HG02938 (cell line): ENCODE measurements around the gene KLK12.

Experiments used
- ATAC-seq: cut with Tn5 transposase; IDR thresholded peaks from one replicate; pipeline ENCODE4 v1.9.1; 2021; ENCODE audit warnings: mild to moderate bottlenecking, moderate library complexity; ENCODE audit not compliant: unreplicated experiment

Gene KLK12

DNA sequence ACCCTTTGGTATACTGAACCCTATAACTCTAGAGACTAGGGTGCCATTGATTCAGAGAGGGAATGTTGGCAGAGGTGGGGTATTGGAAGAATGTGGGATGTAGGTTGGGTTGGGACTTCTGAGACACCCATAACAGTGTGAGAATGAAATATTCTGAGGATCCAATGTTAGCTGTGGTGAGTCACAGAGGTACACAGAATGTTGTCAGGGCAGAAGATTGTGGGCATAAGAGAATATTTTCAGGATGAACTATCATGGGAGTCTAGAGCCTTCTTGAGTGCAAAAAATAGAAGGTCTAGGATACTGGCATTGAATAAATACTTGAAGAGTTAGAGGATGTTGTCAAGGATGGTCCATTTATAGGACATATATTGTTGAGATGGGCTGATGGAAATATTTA is 21.1 kb upstream of the KLK12 start:
- no peak for ATAC-seq

- no peak for ATAC-seq
These were observed 12.2 kb upstream of the KLK12 start for GRCh38 chr19:51047031-51047335.

GRCh38 chr19:51044327-51044726 is 9.5 kb upstream of the KLK12 start:
- no peak for ATAC-seq

GRCh38 chr19:51043497-51043896 is 8.7 kb upstream of the KLK12 start:
- ATAC-seq: no peak

DNA sequence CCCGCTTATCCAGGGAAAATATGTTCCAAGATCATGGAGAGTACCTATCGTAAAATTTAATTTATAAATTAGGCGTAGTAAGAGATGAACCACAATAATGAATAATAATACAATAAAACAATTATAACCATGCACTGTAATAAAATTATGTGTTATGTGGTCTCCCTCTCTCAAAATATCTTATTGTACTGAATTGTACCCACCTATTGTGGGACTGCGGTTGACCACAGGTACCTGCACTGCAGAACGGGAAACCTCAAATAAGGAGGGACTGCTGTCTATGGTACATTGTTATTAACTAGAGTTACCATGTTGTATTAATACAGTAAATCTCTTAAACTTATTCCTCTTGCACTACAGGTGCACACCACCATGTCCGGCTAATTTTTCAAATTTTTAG is 5.3 kb upstream of the KLK12 start:
- ATAC-seq: no peak

DNA sequence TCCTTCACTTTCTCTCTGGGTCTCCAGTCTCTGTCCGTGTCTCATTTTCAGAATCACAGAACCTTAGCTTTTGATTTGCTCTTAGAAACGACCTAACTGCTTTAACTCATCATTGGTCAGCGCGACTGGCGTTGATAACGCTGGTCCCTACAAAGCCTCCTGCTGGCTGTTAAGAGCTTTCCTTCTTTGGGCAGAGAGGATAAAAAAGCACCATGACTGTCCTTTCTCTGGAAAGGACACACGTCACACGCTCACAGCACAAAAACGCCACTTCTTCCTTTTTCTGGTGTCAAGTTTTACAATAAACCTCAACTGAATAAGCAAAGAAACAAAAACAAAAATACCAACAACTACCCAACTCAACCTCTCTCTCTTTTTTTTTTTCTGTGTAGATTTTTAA is 1.7 kb upstream of the KLK12 start:
- ATAC-seq: no peak

DNA sequence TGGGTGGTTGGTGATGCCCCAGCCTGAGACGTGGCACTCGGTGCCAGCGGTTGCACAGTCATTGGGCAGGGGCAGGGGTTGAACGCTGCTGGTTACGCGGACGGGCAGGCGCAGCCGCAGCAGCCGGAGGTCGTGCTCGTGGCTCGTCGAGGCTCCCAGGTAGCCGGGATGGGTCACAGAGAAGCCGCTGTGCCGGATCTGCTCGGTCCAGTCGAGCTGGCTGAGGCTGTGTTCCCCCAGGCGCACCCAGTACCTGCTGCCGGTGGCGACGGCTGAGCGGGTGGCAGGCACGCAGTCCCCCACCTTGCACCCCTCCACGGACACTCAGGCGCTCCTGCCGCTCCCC is 2.9 kb downstream of the KLK12 start:
- ATAC-seq: no peak

- no peak for ATAC-seq
These were observed 3.5 kb downstream of the KLK12 start for GRCh38 chr19:51031220-51031879.

GRCh38 chr19:51030631-51031030 is 4.2 kb downstream of the KLK12 start:
- no peak for ATAC-seq

GRCh38 chr19:51029718-51030117 is 5.1 kb downstream of the KLK12 start:
- no peak for ATAC-seq

GRCh38 chr19:51027873-51028272 is 6.9 kb downstream of the KLK12 start:
- ATAC-seq: no peak

DNA sequence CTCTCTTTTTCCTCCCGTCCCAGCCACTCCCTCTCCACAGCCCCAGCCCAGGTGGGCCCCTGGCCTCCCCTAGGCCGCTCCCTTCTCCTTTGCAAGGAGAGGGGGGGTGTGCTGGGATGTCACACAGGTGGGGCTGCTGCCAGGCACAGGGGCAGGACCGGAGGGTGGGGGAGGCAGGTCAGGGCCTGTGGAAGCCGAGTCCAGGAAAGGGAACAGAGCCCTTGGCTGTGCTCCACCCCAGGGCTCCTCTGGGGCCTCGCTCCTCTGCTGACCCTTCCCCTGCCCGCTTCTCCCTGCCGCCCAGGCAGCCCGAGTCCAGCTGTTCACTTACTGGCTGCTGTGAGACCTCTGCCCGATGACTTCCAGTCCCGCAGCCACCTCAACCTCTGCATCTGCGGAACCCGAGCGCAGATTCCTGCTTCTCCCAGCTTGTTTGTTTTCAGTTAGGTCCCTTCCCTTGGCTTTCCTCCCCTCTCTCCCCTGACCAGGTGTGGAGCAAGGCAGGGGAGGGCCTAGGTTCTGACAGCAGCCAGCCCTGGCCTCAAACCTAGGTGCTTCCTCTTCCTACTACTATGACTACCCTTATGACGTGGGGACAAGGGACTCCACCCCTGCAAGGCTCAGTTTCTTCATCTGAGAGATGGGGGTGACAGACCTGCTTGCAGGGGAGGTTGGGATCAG is 7.5 kb downstream of the KLK12 start:
- no peak for ATAC-seq

- no peak for ATAC-seq
These were observed 8.3 kb downstream of the KLK12 start, which contains the start of gene KLK11 for GRCh38 chr19:51026554-51026831. Gene KLK11, minus strand, starts transcription at chr19:51026616. Its CDS starts 985 bp downstream, at chr19:51025631.

DNA sequence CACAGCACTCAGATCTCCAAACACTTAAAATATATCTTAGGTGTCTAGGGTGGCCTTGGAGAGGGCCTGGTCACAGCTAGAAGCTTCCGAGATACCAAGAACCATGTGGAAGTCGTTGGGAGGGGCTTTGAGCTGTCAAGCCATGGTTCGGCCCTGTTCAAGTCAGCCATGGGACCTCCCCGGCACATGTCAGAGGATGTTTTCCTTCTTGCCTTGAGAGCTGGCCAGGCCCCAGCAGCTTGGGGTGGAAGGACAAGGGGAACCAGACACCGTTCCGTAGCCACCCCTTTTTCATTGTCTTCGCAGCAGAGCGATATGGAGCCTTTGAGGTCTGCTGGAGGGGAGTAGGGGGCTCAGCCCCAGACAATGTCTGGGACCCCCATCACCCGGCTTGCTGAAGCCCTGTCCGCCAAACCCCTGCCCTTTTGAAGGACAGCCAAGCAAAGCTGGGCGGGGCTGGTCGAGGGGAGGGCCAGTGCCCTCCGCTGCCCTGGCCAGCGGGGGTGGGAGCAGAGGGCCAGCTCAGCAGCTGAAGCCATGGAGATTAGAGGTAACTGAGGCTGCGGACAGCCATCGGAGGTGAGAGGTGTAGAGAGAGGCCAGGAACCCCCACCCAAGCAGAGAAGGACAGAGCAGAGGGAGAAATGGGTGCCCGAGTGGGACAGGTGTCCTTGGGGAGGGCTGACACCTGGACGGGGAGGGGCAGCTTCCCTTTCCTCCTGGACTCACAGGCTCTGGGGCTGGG is 8.8 kb downstream of the KLK12 start:
- ATAC-seq: no peak

DNA sequence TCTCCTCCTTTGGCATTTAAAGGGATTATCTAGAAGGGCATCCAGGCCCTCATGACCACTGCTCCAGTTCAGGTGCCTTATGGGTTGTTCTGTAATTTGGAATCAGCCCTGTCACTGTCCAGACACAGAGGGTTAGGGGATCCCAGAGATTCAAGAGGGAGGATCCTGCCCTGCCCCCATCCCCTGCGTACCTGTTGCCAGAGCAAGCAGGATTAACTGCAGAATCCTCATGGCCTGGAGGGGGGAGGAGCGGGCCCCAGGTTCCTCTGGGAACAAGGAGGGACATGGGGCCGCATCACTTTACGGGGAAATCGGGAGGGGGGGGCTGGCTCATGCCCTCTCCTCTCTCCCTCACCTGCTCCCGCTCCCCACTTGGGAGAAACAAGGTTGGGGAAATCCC is 9.4 kb downstream of the KLK12 start:
- no peak for ATAC-seq

- no peak for ATAC-seq
These were observed 9.9 kb downstream of the KLK12 start for GRCh38 chr19:51024924-51025323.

GRCh38 chr19:51023946-51024345 is 10.9 kb downstream of the KLK12 start:
- ATAC-seq: no peak

DNA sequence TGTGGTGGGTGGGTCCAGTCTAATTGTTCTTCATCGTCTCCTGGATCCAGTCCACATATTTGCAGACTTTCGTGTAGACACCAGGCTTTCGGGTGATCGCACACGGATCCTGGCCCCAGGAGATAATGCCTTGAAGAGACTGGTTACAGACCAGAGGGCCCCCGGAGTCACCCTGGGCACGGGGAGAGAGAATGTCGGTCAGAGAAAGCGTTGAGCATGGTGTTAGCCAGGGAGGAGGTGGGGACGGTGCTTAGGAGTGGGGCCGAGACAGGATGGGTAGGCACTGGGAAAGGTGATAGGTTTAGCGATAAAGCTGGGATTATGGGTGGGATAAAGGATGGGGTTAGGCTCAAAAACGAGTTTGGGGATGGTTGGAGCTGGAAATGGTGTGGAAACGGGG is 12.3 kb downstream of the KLK12 start:
- no peak for ATAC-seq

- no peak for ATAC-seq
These were observed 13.7 kb downstream of the KLK12 start for GRCh38 chr19:51020988-51021651.

DNA sequence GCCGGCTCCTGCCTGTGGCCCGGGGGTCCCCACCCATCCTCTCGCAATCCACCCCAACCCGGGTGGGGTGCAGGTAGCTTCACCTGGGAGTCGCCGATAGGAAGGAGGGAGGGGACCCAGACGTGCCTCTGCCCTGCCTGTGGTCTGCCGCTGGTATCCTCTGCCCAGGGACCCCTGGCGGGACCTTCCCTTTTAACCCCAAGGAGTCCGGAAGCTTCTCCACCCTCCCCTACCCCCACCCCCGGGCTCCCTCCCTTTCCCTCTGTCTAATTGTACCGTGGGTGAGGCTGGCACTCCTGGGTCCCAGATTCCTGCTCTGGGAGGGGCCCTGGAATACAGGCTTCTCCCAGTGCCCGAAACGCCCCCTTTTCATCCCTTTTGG is 15.3 kb downstream of the KLK12 start, which contains the start of gene KLK10:
KLK10 (minus strand) TSS at position 166 of the 382 bp plus-strand sequence. CDS start 579 bp downstream, outside the sequence.
- no peak for ATAC-seq

DNA sequence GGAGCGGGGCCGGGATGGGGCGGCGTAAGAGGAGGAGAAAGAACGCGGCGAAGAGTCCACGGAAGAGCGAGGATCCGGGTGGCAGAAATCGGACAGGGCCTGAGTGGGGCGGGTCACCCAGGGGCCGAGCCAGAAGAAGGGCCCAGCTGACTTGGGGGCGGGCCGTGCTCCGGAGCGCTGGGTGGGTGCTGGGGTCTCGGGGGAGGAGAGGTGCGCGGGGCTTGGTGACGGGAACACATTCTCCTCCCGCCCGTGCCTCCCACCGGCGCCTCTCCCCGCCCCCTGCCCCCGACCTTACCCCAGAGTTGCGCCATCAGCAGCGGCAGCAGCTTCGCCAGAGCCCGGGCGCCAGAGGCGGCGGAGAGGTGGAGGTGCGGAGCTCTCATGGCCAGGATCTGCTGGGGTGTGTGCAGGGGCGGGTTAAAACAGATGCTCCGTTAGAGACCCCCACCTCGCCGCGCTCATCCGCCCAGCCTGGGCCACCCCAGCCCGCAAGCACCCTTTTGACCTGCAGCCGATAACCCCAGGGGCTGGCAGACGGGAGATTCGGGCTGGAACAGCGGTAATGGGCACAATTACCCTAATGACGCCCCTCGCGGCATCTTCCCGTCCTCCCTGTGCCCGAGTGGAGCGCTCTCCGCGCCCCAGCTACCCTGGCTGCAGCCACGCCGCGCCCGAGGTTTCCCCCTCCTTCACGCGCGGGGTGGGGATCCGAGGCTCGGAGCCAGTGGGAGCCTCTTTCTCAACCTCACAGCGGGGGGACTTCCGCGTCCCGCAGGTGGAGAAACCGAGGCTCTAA is 15.9 kb downstream of the KLK12 start:
- no peak for ATAC-seq
